Mucosa of descending colon (tissue), 3 donors: ENCODE measurements around the gene ERBIN. TPM values are rescaled to one million over a fixed set of nuclear protein-coding genes. Genes with fewer than 3 reads are reported as not detected.

Experiments
- ATAC-seq: fragments of 200-7000 bp; cut with Tn5 transposase; one replicate; pipeline ENCODE4 v1.9.1; 2020; ENCODE audit warnings: mild to moderate bottlenecking, moderate library complexity
- DNase-seq, 3 donors: peaks; one replicate each; pipeline ENCODE4 v3.0.0-alpha.2; 2020
- H3K36me3 ChIP-seq: fragments of 200-600 bp; one replicate; pipeline ENCODE4 v1.8.0; 2021; ENCODE audit warnings: low read depth, mild to moderate bottlenecking
- H3K4me1 ChIP-seq: fragments of 200-600 bp; one replicate; pipeline ENCODE4 v1.8.0; 2021; ENCODE audit warnings: low read depth, mild to moderate bottlenecking
- H3K4me3 ChIP-seq: fragments of 200-600 bp; one replicate; pipeline ENCODE4 v1.8.0; 2021; ENCODE audit warnings: mild to moderate bottlenecking
- H3K9me3 ChIP-seq: fragments of 200-600 bp; one replicate; pipeline ENCODE4 v1.8.0; 2021; ENCODE audit warnings: mild to moderate bottlenecking
- intact Hi-C, 2 donors: fragments of 100-400 bp; cut with DNase I in 1 of 2; cut with micrococcal nuclease in 1 of 2; formaldehyde crosslinking; loops; one replicate each; pipeline versions ENCODE4 v1.11.0 to v1.11.1; 2022; cut with DNase I, micrococcal nuclease
- total RNA-seq, 3 donors: library from RNA; stranded (reverse); fragmentation: NEBNext Ultra II Directional in 2 of 3; extraction: Animal tissue kit (Norgen Biotek cat#: 25700) in 2 of 3; gene quantifications; one replicate each; pipeline versions ENCODE4 v1.2.1 to v1.2.4, GENCODE V29; 2021 to 2023
- TF ChIP-seq, protein P1 (sequence below): fragments of 200-600 bp; IDR thresholded peaks from one replicate; pipeline ENCODE4 v1.8.0; 2022; ENCODE audit warnings: antibody characterized with exemption, mild to moderate bottlenecking
- donor health status: DM: no; HTN: no; CAD: no; lungs with moderate emphysema.
- donor health status: DM: no; HTN: no; CAD: no.
- donor health status: DM: no; HTN: yes; CAD: no.

The ERBIN gene
- total RNA-seq, 3 donors from 2014 or later: 123 to 157 (median 129) TPM

- Histone ChIP-seq H3K36me3 (no peaks in the 10 kb centered on the region), H3K4me1 (no peaks in the 10 kb centered on the region), H3K9me3 (no peaks in the 10 kb centered on the region), H3K4me3 (no peak overlapping the region)
- ATAC-seq: no peak
- TF ChIP-seq, protein P1, sequence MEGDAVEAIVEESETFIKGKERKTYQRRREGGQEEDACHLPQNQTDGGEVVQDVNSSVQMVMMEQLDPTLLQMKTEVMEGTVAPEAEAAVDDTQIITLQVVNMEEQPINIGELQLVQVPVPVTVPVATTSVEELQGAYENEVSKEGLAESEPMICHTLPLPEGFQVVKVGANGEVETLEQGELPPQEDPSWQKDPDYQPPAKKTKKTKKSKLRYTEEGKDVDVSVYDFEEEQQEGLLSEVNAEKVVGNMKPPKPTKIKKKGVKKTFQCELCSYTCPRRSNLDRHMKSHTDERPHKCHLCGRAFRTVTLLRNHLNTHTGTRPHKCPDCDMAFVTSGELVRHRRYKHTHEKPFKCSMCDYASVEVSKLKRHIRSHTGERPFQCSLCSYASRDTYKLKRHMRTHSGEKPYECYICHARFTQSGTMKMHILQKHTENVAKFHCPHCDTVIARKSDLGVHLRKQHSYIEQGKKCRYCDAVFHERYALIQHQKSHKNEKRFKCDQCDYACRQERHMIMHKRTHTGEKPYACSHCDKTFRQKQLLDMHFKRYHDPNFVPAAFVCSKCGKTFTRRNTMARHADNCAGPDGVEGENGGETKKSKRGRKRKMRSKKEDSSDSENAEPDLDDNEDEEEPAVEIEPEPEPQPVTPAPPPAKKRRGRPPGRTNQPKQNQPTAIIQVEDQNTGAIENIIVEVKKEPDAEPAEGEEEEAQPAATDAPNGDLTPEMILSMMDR: no peak
- no peak for DNase-seq
- intact Hi-C loops: no loop called here
These were observed 55.7 kb downstream of the ERBIN start for GRCh38 chr5:65981969-65982619.

DNA sequence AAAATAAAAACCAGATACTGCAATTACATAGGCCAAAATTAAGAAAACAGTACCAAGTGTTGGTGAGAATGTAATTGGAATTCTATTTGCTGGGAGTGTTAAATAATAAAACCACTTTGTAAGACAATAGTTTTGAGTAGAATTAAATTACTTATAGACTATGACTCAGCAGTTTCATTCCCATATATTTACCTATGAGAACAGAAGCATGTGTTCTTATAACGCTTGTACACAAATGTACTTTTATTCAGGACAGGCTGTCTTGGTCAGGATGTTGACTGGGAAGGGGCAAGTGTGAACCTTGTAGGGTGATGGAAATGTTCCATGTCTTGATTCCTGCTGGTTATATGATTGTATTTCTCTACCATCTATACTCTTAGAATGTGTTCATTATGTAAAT, 56.3 kb downstream of the ERBIN start:
- no peaks in the 10 kb centered on the region for H3K4me1 ChIP-seq
- no peaks in the 10 kb centered on the region for H3K36me3 ChIP-seq
- intact Hi-C loops: no loop called here
- TF ChIP-seq, protein P1: no peak
- DNase-seq (no peak), ATAC-seq (no peak)
- no peaks in the 10 kb centered on the region for H3K9me3 ChIP-seq
- H3K4me3 ChIP-seq: no peak overlapping the region

- Histone ChIP-seq H3K36me3 (no peaks in the 10 kb centered on the region), H3K4me3 (no peak overlapping the region), H3K4me1 (no peaks in the 10 kb centered on the region), H3K9me3 (no peaks in the 10 kb centered on the region)
- TF ChIP-seq, protein P1: no peak
- ATAC-seq (peak; percentile 9), DNase-seq (no peak)
- intact Hi-C loops: no loop called here
These were observed 57.9 kb downstream of the ERBIN start for GRCh38 chr5:65984098-65984885.

DNA sequence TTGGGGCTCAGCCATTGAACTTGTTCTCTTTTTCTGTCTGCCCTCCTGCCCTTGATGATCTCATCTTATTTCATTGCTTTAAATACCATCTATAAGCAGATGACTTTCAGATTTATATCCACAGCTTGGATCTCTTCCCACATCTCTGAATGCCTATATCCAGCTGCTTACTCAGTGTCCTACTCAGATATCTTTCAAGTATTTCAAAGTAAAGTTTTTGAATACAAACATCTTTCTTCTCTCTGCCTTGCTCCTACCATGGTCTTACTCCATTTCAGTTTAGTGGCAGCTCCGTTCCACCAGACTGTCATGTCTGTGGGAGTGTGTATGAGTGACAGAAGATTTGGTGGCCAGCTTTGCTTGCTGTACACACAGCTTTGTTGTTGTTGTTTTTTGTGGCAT, 59.7 kb downstream of the ERBIN start:
- no peak for DNase-seq

GRCh38 chr5:65986796-65987195, 60.4 kb downstream of the ERBIN start:
- Histone ChIP-seq H3K4me3 (no peak overlapping the region), H3K36me3 (no peaks in the 10 kb centered on the region), H3K4me1 (no peaks in the 10 kb centered on the region), H3K9me3 (no peaks in the 10 kb centered on the region)
- intact Hi-C loops: no loop called here
- DNase-seq: no peak
- TF ChIP-seq, protein P1: no peak
- ATAC-seq: no peak

More for the DNA sequence above, 59.7 kb downstream of the ERBIN start:
- Histone ChIP-seq H3K36me3 (no peaks in the 10 kb centered on the region), H3K4me3 (no peak overlapping the region), H3K9me3 (no peaks in the 10 kb centered on the region), H3K4me1 (no peaks in the 10 kb centered on the region)
- TF ChIP-seq, protein P1: no peak
- intact Hi-C loops: no loop called here
- no peak for ATAC-seq
